CD4-positive, alpha-beta T cell (primary cell): Measurements from ENCODE around the gene OSBPL3. TPM values are rescaled to one million over a fixed set of nuclear protein-coding genes. Genes with fewer than 3 reads are reported as not detected.

Experiments
- ATAC-seq: fragments of 200-7000 bp; cut with Tn5 transposase; one replicate; pipeline ENCODE4 v1.10.0; 2022; ENCODE audit warnings: mild to moderate bottlenecking; ENCODE audit not compliant: poor library complexity
- CTCF ChIA-PET: fragments of 350-600 bp; sonication (Branson Sonifier 250); formaldehyde crosslinking; loops from one replicate; lab custom pipeline; 2021; ENCODE audit warnings: antibody characterized with exemption, inconsistent platforms; lab: Charles Lee
- POLR2A ChIA-PET: fragments of 350-600 bp; sonication (Branson Sonifier 250); formaldehyde crosslinking; loops from one replicate; lab custom pipeline; 2021; ENCODE audit warnings: antibody characterized with exemption, inconsistent platforms; lab: Charles Lee
- DNase-seq, 14 experiments: peaks; one replicate each; pipeline ENCODE4 v3.0.0-alpha.2; 2013 to 2020; ENCODE audit warnings: mixed read lengths in 2 of 14
- H3K27ac ChIP-seq, 2 donors: one replicate each; pipeline versions ENCODE4 v1.5.1 to v1.7.0; 2013; ENCODE audit warnings: low read length in 2 of 2, low read depth in 1 of 2, mild to moderate bottlenecking in 1 of 2
- H3K27me3 ChIP-seq, 2 experiments: 1 replicate in 1 of 2; 2 replicates in 1 of 2; pipeline versions ENCODE4 v1.6.1 to v1.7.0; 2013; ENCODE audit warnings: low read length in 2 of 2, control low read depth in 1 of 2, mild to moderate bottlenecking in 1 of 2, moderate library complexity in 1 of 2; ENCODE audit not compliant: insufficient read depth in 2 of 2, control insufficient read depth in 1 of 2
- H3K36me3 ChIP-seq: one replicate; pipeline ENCODE4 v1.6.1; 2013; ENCODE audit warnings: low read length, control low read depth; ENCODE audit not compliant: insufficient read depth
- H3K4me1 ChIP-seq: one replicate; pipeline ENCODE4 v1.6.1; 2013; ENCODE audit warnings: low read length, control low read depth; ENCODE audit not compliant: insufficient read depth
- H3K4me3 ChIP-seq: one replicate; pipeline ENCODE4 v1.5.1; 2013; ENCODE audit warnings: mild to moderate bottlenecking, low read length, moderate library complexity
- H3K9me3 ChIP-seq, 2 experiments: 1 replicate in 1 of 2; 2 replicates in 1 of 2; pipeline versions ENCODE4 v1.6.1 to v1.7.0; 2013; ENCODE audit warnings: low read length in 2 of 2, mild to moderate bottlenecking in 2 of 2, control low read depth in 1 of 2, moderate library complexity in 1 of 2; ENCODE audit not compliant: control insufficient read depth in 1 of 2, insufficient read depth in 1 of 2
- H3K27ac Mint-ChIP-seq: one replicate; pipeline ENCODE4 v1.8.0; 2020; ENCODE audit warnings: mixed read lengths
- H3K27me3 Mint-ChIP-seq: one replicate; pipeline ENCODE4 v1.8.0; 2021; ENCODE audit warnings: mixed read lengths
- H3K36me3 Mint-ChIP-seq: one replicate; pipeline ENCODE4 v1.8.0; 2021; ENCODE audit warnings: low read depth, mixed read lengths
- H3K4me1 Mint-ChIP-seq: one replicate; pipeline ENCODE4 v1.8.0; 2021; ENCODE audit warnings: low read depth, mixed read lengths
- H3K4me3 Mint-ChIP-seq: one replicate; pipeline ENCODE4 v1.8.0; 2020; ENCODE audit warnings: mild to moderate bottlenecking, mixed read lengths
- H3K9me3 Mint-ChIP-seq: one replicate; pipeline ENCODE4 v1.8.0; 2020; ENCODE audit warnings: mixed read lengths
- CTCF ChIP-seq: fragments of 200-600 bp; IDR thresholded peaks from one replicate; pipeline ENCODE4 v1.8.0; 2022; ENCODE audit warnings: antibody characterized with exemption, mild to moderate bottlenecking
- intact Hi-C, 2 experiments: fragments of 100-400 bp; cut with DNase I in 1 of 2; cut with micrococcal nuclease in 1 of 2; formaldehyde crosslinking; loops; one replicate each; pipeline versions ENCODE4 v1.15.1 to v1.9.0; 2023 to 2025; cut with DNase I, micrococcal nuclease
- total RNA-seq, 174 experiments: library from RNA in 2 of 174; stranded (reverse) in 2 of 174; gene quantifications; one replicate each; pipeline ENCODE4 v1.2.3 and lab custom pipeline; 2021 to 2026

The OSBPL3 gene
- total RNA-seq, 2 experiments from 2014 or later: 25.4 to 25.9 TPM

DNA sequence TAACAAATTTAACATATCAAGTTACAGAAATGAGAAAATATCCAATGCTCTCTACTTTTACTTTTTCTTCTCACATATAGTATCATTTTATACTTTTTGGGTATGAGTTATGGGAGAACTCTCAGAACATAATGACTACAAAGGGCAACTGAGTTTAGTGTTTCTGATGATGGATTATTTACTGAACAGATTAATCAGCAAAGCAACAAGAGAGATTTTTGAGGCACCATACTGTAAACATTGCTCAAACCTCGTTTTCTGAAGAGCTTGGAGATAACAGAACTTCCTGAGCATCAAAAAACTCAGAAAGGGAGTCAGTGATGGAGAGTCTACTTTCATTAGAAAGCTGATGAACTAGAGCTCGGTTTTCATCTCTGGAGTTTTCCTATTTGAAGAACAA is 137.9 kb downstream of the OSBPL3 start:
- H3K27ac ChIP-seq: no peak overlapping the region
- H3K9me3 Mint-ChIP-seq: no peaks in the 10 kb centered on the region
- CTCF ChIA-PET: interaction anchor here (0.6 to 1.2 kb wide), 2 partner anchors 22 to 31 kb away, joined by 3 read pairs; no protein-coding TSS in a partner anchor
- no peak overlapping the region for H3K4me3 ChIP-seq
- no peaks in the 10 kb centered on the region for H3K9me3 ChIP-seq
- no peak overlapping the region for H3K27ac Mint-ChIP-seq
- H3K27me3 ChIP-seq: no peaks in the 10 kb centered on the region
- intact Hi-C loops: no loop called here
- no peaks in the 10 kb centered on the region for H3K27me3 Mint-ChIP-seq
- peaks cover 29% of the 10 kb centered on the region for H3K36me3 Mint-ChIP-seq
- peaks cover 10% of the 10 kb centered on the region for H3K36me3 ChIP-seq
- DNase-seq: no peak
- H3K4me1 Mint-ChIP-seq: peaks cover 9% of the 10 kb centered on the region
- TF ChIP-seq CTCF: no peak
- POLR2A ChIA-PET: no interaction called here
- H3K4me1 ChIP-seq: peaks cover 2% of the 10 kb centered on the region
- no peak overlapping the region for H3K4me3 Mint-ChIP-seq
- no peak for ATAC-seq

- no peaks in the 10 kb centered on the region for H3K9me3 ChIP-seq
- POLR2A ChIA-PET: no interaction called here
- H3K4me3 ChIP-seq: no peak overlapping the region
- H3K36me3 ChIP-seq: peaks cover 10% of the 10 kb centered on the region
- intact Hi-C loops: no loop called here
- Mint-ChIP-seq H3K4me1 (peaks cover 19% of the 10 kb centered on the region), H3K9me3 (no peaks in the 10 kb centered on the region), H3K4me3 (no peak overlapping the region), H3K36me3 (peaks cover 29% of the 10 kb centered on the region), H3K27ac (no peak overlapping the region), H3K27me3 (no peaks in the 10 kb centered on the region)
- CTCF ChIA-PET: interaction anchor here (1.7 kb wide), 1 partner anchor 14 kb away, joined by 7 read pairs; no protein-coding TSS in a partner anchor
- no peak for TF ChIP-seq CTCF
- ATAC-seq (no peak), DNase-seq (no peak)
- no peaks in the 10 kb centered on the region for H3K27me3 ChIP-seq
- H3K27ac ChIP-seq: no peak overlapping the region
- H3K4me1 ChIP-seq: peaks cover 12% of the 10 kb centered on the region
Observed at GRCh38 chr7:24840563-24840962, 139.4 kb downstream of the OSBPL3 start.

- ChIA-PET POLR2A (interaction anchor here (2.2 kb wide), 1 partner anchor 14 kb away, joined by 10 read pairs; no protein-coding TSS in a partner anchor), CTCF (interaction anchor here (1.3 kb wide), 1 partner anchor 15 kb away, joined by 3 read pairs; no protein-coding TSS in a partner anchor)
- H3K27me3 Mint-ChIP-seq: no peaks in the 10 kb centered on the region
- H3K4me1 Mint-ChIP-seq: peaks cover 23% of the 10 kb centered on the region
- Histone ChIP-seq H3K27ac (no peak overlapping the region), H3K4me1 (peaks cover 14% of the 10 kb centered on the region), H3K27me3 (no peaks in the 10 kb centered on the region), H3K9me3 (no peaks in the 10 kb centered on the region), H3K4me3 (no peak overlapping the region), H3K36me3 (peaks cover 22% of the 10 kb centered on the region)
- peaks cover 48% of the 10 kb centered on the region for H3K36me3 Mint-ChIP-seq
- no peak overlapping the region for H3K4me3 Mint-ChIP-seq
- DNase-seq: peak in 3 of 14 experiments; percentile 29 to 64 (median 30)
- no peaks in the 10 kb centered on the region for H3K9me3 Mint-ChIP-seq
- ATAC-seq: peak; percentile 56
- intact Hi-C loops: no loop called here
- peak overlapping the region; percentile 2 for H3K27ac Mint-ChIP-seq
- TF ChIP-seq CTCF: no peak
Observed at GRCh38 chr7:24836084-24836483, 143.9 kb downstream of the OSBPL3 start.
